ENCODE data around the gene NRCAM. TPM values are rescaled to one million over a fixed set of nuclear protein-coding genes. Genes with fewer than 3 reads are reported as not detected.
"Not testable (repeated sequence)": the region's sequence is repeated elsewhere in the genome, so short reads cannot be mapped to it uniquely, and the experiment has no call there.

NRCAM gene
- total RNA-seq, 1 experiment from 2014 or later: 0.38 TPM

GRCh38 chr7:108468246-108468645 lies 12.0 kb upstream of the NRCAM start:
- H3K27me3 ChIP-seq (ENCODE audit: control insufficient read depth, insufficient read depth, low read length): no peaks in the 10 kb centered on the region
- H3K36me3 ChIP-seq (replicated peaks; ENCODE audit: control insufficient read depth, insufficient read depth, low read length): no peaks in the 10 kb centered on the region
- peak; percentile 8 for DNase-seq
- no peak overlapping the region for H3K4me3 ChIP-seq (ENCODE audit: insufficient read depth, low read depth, low read length)

GRCh38 chr7:108467391-108467790 lies 11.2 kb upstream of the NRCAM start:
- Histone ChIP-seq H3K27me3 (ENCODE audit: control insufficient read depth, insufficient read depth, low read length) (no peaks in the 10 kb centered on the region), H3K4me3 (ENCODE audit: insufficient read depth, low read depth, low read length) (no peak overlapping the region), H3K36me3 (replicated peaks; ENCODE audit: control insufficient read depth, insufficient read depth, low read length) (no peaks in the 10 kb centered on the region)
- no peak for DNase-seq

- H3K4me3 ChIP-seq (ENCODE audit: insufficient read depth, low read depth, low read length); H3K27me3 ChIP-seq (ENCODE audit: control insufficient read depth, insufficient read depth, low read length); H3K36me3 ChIP-seq (replicated peaks; ENCODE audit: control insufficient read depth, insufficient read depth, low read length); DNase-seq: not testable (repeated sequence)
Observed at GRCh38 chr7:108466322-108466721, 10.1 kb upstream of the NRCAM start.

DNA sequence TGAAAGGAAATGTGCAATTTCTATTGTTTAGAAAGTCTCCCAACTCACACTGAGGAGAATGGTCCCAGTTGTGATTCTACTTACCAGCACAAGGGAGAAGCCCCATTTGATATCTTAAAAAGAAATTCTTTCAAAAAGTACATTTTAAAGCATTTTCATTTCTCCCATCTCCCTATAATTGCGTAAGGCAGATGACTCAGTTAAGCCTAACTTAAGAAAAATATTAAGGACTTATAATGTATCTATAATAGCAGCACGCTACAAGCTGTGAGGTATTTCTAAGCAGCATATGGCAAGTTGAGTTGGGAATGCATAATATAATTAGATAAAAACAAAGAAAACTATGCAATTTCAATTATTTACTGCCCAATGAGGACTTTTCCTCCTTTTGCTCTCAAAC lies 8.5 kb upstream of the NRCAM start:
- Histone ChIP-seq H3K27me3 (ENCODE audit: control insufficient read depth, insufficient read depth, low read length) (no peaks in the 10 kb centered on the region), H3K4me3 (ENCODE audit: insufficient read depth, low read depth, low read length) (no peak overlapping the region), H3K36me3 (replicated peaks; ENCODE audit: control insufficient read depth, insufficient read depth, low read length) (no peaks in the 10 kb centered on the region)
- no peak for DNase-seq

DNA sequence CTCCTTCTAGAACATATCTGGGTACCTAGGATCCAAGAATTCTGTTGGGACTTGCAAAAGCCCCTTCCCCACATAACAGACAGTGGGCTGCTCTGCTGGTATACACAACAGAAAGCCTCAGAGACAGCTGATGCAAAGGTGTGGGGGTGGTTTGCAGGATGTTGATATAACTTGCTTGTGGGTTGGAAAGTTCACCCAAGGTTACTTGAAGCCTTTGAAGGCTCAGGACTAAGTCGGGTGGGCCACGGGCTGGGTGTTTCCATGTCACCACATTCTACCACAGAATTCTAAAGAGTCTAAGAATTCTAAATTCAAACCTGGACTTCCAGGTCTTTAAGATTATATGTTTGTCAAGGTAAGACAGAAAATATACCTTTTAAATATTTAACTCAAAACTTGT lies 7.4 kb upstream of the NRCAM start:
- Histone ChIP-seq H3K36me3 (replicated peaks; ENCODE audit: control insufficient read depth, insufficient read depth, low read length) (no peaks in the 10 kb centered on the region), H3K4me3 (ENCODE audit: insufficient read depth, low read depth, low read length) (no peak overlapping the region)

GRCh38 chr7:108461840-108462239 lies 5.6 kb upstream of the NRCAM start:
- Histone ChIP-seq H3K27me3 (ENCODE audit: control insufficient read depth, insufficient read depth, low read length) (peaks cover 20% of the 10 kb centered on the region), H3K4me3 (ENCODE audit: insufficient read depth, low read depth, low read length) (no peak overlapping the region), H3K36me3 (replicated peaks; ENCODE audit: control insufficient read depth, insufficient read depth, low read length) (no peaks in the 10 kb centered on the region)
- no peak for DNase-seq

More for the DNA sequence above, 7.4 kb upstream of the NRCAM start:
- DNase-seq: no peak
- peaks cover 3% of the 10 kb centered on the region; the same call in 1 of the 2 replicates for H3K27me3 ChIP-seq (ENCODE audit: control insufficient read depth, insufficient read depth, low read length)

DNA sequence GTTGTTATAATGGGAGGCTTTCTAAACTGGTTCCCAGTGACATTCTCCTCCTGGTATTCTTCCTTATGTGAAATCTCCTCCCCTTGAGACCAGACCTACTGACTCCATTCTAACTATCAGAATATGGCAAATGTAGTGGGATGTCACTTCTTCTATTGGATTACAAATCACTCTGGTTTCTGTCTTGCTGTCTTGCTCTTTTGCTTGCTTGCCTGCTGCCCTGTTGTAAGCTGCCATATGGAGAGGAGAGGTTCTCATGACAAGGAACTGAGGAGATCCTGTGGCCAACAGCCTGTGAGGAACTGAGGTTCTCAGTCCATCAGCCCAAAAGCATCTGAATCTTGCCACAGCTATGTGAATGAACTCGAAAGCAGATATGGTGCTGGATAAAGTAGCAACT lies 4.7 kb upstream of the NRCAM start:
- no peak for DNase-seq
- H3K4me3 ChIP-seq (ENCODE audit: insufficient read depth, low read depth, low read length): no peak overlapping the region
- H3K36me3 ChIP-seq (replicated peaks; ENCODE audit: control insufficient read depth, insufficient read depth, low read length): no peaks in the 10 kb centered on the region
- peaks cover 24% of the 10 kb centered on the region for H3K27me3 ChIP-seq (ENCODE audit: control insufficient read depth, insufficient read depth, low read length)

DNA sequence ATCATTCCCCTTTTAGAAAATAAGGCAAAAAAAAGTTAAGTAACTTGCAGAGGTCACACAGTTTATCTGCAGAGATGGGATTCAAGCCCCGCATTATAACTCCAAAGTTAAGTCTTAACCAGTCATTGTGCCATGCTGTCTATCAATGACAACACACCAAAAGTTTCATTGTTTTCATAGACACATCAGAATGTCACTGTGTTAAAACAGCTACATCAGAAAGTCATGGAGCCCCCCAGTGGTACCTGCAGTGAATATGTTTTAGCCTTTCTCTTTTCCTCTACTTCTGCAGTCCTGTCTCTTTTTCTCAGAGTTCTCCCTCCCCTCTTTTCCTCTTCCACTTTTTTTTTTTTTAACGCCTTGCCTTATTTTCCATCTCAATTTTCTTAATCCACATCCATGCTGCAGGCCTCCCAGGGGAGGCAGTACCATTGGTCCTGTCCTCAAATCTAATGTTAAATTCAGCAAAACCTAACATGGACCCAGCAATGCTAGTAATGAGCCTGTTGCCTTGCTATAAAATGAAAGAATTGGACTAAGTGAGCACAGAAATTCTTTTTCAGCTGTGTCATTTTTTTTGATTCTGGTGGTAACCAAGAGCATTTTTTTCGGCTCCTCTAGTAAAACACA lies 3.8 kb upstream of the NRCAM start:
- peak; percentile 38 for DNase-seq
- Histone ChIP-seq H3K4me3 (ENCODE audit: insufficient read depth, low read depth, low read length) (no peak overlapping the region), H3K36me3 (replicated peaks; ENCODE audit: control insufficient read depth, insufficient read depth, low read length) (no peaks in the 10 kb centered on the region), H3K27me3 (ENCODE audit: control insufficient read depth, insufficient read depth, low read length) (peaks cover 33% of the 10 kb centered on the region)

DNA sequence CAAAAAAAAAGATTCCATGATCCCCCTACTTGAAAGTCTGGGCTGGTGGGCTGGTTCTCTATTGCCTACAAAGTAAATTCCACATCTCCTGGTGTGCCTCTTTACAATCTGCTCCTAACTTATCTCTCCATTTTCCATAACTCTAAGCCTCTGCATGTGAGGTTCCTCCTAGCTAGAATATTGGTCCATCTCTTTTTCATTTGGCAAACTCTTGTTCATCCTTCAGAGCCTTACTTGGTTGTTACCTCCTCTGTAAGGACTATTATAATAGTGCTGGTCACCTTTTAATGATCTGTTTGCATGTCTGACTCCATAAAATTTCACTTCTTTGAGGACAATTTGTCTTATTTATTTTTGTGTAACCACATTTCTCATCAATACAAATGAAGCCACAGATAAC lies 1.6 kb upstream of the NRCAM start:
- no peak for DNase-seq
- H3K4me3 ChIP-seq (ENCODE audit: insufficient read depth, low read depth, low read length): no peak overlapping the region
- no peaks in the 10 kb centered on the region for H3K36me3 ChIP-seq (replicated peaks; ENCODE audit: control insufficient read depth, insufficient read depth, low read length)
- H3K27me3 ChIP-seq (ENCODE audit: control insufficient read depth, insufficient read depth, low read length): peaks cover 51% of the 10 kb centered on the region

- DNase-seq: peak; percentile 13
- Histone ChIP-seq H3K4me3 (ENCODE audit: insufficient read depth, low read depth, low read length) (peak overlapping the region; percentile 76), H3K27me3 (ENCODE audit: control insufficient read depth, insufficient read depth, low read length) (peaks cover 51% of the 10 kb centered on the region), H3K36me3 (replicated peaks; ENCODE audit: control insufficient read depth, insufficient read depth, low read length) (no peaks in the 10 kb centered on the region)
Observed at GRCh38 chr7:108456845-108457540, 757 bp upstream of the NRCAM start.

- DNase-seq: no peak
- Histone ChIP-seq H3K27me3 (ENCODE audit: control insufficient read depth, insufficient read depth, low read length) (peaks cover 51% of the 10 kb centered on the region), H3K36me3 (replicated peaks; ENCODE audit: control insufficient read depth, insufficient read depth, low read length) (no peaks in the 10 kb centered on the region), H3K4me3 (ENCODE audit: insufficient read depth, low read depth, low read length) (peak overlapping the region; percentile 76)
Observed at GRCh38 chr7:108455551-108455997, 662 bp downstream of the NRCAM start.

DNA sequence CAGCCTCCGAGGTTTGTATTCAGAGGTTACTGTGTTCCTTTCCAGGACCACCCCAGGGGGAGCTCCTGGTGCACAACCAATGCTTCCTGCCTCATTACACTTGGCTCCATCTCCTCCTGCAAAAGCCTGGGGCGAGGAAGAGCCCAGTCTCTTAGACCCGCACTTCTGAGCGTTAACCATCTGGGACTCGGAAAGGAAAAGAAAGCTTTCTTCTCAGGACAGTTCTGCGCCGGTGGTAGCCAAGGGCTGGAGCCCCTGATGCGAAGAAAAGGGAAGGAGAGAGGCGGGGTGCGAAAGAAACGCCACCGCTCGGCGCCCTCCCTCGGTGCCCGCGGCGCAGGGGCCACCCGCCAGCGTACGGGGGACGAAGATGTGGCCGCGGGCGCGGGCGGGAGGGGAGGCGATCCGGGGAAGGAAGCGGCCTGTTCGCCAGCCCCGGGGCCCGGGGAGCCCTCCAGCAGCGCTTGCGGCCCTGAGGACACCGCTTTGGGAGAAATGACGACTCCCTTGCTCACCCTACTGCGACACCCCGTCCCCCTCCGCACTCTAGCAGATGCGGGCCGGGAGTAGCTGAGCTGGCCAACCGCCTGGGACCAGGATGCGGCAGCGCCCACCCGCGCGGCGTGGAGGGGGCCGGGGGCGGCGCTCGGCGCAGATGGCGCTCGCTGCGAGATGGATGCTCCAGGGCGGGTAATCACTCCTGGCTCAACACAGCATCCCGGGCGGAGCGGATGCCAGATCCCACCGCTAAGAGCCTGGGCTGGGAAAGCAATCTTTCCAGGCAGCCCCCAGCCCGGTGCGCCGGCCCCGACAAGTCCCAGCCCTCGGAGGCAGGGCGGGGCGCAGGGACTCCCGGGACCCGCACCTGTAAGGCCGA lies 1.3 kb downstream of the NRCAM start:
- Histone ChIP-seq H3K36me3 (replicated peaks; ENCODE audit: control insufficient read depth, insufficient read depth, low read length) (no peaks in the 10 kb centered on the region), H3K27me3 (ENCODE audit: control insufficient read depth, insufficient read depth, low read length) (peaks cover 51% of the 10 kb centered on the region), H3K4me3 (ENCODE audit: insufficient read depth, low read depth, low read length) (peak overlapping the region; percentile 76)
- DNase-seq: peak; percentile 80

- no peak for DNase-seq
- peaks cover 49% of the 10 kb centered on the region for H3K27me3 ChIP-seq (ENCODE audit: control insufficient read depth, insufficient read depth, low read length)
Observed at GRCh38 chr7:108454317-108454673, 1.9 kb downstream of the NRCAM start.

DNA sequence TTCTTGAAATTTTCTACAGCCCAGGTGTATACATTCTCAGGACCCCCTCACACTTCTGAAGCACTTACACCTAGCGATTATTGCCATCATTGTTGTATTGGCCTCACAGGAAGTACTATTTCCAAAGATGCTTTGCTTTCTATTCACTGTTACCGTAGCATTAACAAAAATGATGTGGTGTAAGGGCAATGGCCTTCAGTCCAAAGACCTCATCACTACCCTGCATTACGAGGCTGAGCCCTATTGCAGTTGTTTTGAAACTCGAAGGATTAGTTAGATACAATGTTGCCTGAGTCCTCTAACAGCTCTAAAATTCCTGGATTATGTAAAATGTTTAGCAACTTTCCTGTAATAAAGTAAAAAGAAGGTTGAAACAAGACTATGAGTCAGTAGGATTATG lies 2.9 kb downstream of the NRCAM start:
- no peaks in the 10 kb centered on the region for H3K36me3 ChIP-seq (replicated peaks; ENCODE audit: control insufficient read depth, insufficient read depth, low read length)
- peaks cover 45% of the 10 kb centered on the region for H3K27me3 ChIP-seq (ENCODE audit: control insufficient read depth, insufficient read depth, low read length)
- no peak overlapping the region for H3K4me3 ChIP-seq (ENCODE audit: insufficient read depth, low read depth, low read length)
- no peak for DNase-seq

More at GRCh38 chr7:108454317-108454673, 1.9 kb downstream of the NRCAM start:
- H3K36me3 ChIP-seq (replicated peaks; ENCODE audit: control insufficient read depth, insufficient read depth, low read length): no peaks in the 10 kb centered on the region
- H3K4me3 ChIP-seq (ENCODE audit: insufficient read depth, low read depth, low read length): peak overlapping the region; percentile 76; the same call in 1 of the 2 replicates

GRCh38 chr7:108452707-108453106 lies 3.5 kb downstream of the NRCAM start:
- DNase-seq: peak; percentile 42
- Histone ChIP-seq H3K36me3 (replicated peaks; ENCODE audit: control insufficient read depth, insufficient read depth, low read length) (no peaks in the 10 kb centered on the region), H3K27me3 (ENCODE audit: control insufficient read depth, insufficient read depth, low read length) (peaks cover 39% of the 10 kb centered on the region), H3K4me3 (ENCODE audit: insufficient read depth, low read depth, low read length) (no peak overlapping the region)
